NCI-H128 (cell line): Measurements from ENCODE around the gene LUZP2.
"Not testable (repeated sequence)": the region's sequence is repeated elsewhere in the genome, so short reads cannot be mapped to it uniquely, and the experiment has no call there.

Experiments
- DNase-seq: peaks from one replicate; lab custom pipeline; 2025; ENCODE audit not compliant: unreplicated experiment; lab: John Stamatoyannopoulos, UW

Gene LUZP2

DNA sequence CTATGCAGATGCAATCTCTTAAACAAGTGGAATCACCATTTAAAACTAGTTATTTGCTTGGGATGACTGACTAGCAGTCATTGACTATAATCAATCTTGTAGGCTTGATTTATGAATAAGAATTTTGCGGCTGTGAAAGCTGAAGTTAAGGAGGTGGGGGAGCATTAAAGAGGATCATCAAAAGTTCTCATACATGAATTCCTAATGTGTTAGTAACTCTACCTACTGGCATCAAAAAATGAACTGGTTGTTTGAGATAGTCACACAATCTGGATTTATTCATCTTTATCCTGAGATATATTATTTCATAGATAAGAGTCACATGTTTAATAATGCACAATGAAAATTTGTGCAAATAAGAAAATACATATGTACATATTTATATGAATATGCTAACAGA is 393.6 kb downstream of the LUZP2 start:
- no peak for DNase-seq

DNA sequence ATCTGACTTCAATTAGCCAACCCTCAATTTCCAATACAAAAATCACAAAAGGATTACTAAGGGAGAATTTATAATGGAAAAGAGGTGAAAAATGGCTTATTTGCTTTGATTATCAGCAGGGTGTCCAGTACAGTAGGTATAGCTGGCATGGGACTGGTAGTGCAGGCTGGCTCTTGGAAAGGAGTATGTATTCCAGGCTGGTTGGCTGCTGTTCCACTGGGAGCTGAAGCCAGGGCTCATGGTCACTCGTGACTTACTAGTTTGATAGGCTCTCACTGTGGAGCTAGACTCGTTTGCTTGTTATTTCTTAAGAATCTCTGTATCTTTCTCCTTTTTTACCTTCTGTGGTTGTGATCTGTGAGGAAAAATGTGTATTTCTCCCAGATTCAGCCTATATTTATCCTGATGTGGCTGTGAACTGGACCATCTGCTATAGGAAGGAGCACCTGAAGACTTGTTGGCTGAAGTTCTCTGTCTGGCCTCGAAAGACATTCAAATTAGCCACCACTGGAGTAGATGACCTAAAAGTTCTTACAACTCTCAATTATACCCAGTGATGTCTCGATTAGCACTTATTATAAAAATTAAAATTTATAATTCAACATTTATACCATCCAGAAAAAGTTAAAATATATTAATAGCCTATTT is 395.1 kb downstream of the LUZP2 start:
- DNase-seq: not testable (repeated sequence)

DNA sequence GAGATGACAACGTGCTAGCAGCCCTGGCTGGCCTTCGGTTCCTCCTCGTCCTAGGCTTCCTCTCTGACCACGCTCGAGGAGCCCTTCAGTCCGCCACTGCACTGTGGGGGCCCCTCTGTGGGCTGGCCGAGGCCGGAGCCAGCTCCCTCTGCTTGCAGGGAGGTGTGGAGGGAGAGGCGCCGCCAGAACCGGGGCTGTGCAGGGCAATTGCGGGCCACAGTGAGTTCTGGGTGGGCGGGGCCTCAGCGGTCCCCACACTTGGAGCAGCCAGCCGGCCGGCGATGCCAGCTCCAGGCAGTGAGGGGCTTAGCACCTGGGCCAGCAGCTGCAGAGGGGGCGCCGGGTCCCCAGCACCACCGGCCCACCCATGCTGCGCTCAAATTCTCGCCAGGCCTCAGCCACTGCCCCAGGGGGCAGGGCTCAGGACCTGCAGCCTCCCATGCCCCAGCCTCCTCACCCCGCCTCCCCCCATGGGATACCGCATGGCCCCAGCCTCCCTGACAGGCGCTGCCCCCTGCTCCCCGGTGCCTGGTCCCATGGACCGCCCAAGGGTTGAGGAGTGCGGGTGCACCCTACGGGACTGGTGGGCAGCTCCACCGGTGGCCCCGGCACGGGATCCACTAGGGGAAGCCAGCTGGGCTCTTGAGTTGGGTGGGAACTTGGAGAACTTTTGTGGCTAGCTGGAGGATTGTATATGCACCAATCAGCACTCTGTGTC is 399.4 kb downstream of the LUZP2 start:
- DNase-seq: no peak

- no peak for DNase-seq
Observed at GRCh38 chr11:24900514-24900913, 403.7 kb downstream of the LUZP2 start.

GRCh38 chr11:24900960-24901549 is 404.2 kb downstream of the LUZP2 start:
- DNase-seq: no peak

DNA sequence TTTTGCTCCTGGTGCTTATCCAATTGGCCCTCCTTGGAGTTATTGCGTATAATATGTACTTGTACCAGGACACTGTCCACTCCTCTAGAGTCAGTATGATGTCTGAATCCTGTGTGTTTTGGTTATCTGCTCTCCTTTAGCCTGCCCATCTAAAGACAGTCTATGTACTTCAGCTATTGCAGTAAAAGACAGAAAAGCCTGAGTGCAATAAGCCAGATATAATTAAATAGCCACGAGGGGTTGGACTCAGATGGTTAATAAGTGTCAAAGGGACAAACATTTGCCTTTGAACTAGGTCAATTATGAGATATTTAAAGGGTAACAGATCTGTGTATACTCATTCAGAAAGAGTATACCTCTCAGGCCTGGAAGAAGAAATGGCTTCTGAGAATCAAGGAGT is 406.7 kb downstream of the LUZP2 start:
- no peak for DNase-seq

GRCh38 chr11:24925091-24925490 is 428.2 kb downstream of the LUZP2 start:
- no peak for DNase-seq

DNA sequence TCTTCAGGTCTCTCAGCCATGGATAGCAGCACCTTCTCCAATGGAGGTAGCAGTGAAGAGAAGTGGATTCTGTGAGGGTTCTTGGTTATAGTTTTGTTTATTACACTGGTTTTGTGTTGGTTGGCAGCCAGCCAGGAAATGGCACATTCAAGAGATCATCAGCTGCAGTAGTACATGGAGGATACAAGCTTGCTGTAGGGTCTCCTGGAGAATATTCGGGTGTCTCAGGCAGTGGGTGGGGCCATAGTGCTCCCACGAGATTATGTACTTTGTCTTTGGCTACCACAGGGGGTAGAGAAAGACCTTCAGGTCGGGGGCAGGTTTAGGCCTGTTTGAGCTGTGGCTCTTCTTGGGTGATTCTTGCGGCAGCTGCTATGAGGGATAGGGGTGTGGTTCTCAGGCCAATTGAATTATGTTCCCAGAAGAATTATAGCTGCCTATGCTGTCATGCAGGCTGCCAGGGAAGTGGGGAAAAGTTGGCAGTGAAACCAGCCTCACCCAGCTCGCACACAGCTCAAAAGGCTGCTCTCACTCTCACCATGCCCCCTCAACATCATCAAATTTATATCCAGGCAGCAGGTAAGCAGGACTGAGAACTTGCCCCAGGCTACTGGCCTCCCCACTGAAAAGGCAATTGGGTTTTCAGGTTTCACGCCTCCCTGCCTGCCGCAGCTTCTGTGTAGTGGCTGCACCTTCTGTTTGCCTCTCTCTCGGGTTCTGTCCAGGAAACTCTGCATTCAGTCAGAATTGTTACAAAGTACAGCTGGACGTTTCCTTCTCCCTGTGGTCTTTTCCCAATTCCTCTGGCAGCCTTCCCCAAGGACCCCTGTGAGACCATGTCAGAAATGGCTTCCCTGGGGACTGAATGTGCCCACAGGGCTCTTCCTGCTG is 435.5 kb downstream of the LUZP2 start:
- DNase-seq: no peak

DNA sequence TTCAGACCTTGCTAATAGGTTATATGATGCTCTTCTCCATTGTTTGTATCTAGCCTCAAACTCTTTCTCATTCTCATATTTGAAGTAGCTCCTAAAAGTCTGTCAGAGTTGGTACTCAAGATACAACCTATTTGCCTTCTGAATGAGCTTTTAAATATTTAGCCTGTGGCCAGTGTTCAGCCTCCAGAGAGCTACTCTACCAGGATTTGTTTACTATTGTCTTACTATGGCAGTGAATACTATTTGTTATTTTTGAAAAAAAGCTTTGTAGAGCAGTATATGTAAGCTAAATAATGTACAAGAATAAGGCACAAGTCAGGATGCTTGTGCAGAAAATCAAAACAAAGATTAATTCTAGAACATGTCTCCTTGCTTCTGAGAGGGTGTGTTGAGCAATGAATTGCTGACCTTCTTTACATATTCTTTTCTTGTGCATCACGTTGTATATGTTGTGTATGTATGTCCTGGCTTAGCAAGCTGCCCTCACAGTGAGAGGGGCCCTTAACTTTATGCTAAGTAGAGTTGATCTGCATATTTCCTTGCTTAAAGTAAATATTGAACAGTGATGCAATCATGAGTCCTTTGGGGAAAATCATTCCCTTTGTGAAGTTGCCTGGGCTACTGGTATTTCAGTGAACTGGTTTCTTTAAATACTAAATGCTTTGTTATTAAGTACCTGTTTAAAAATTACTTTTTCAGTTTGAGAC is 438.0 kb downstream of the LUZP2 start:
- DNase-seq: no peak

- no peak for DNase-seq
Observed at GRCh38 chr11:24944891-24945290, 448.0 kb downstream of the LUZP2 start.

- no peak for DNase-seq
Observed at GRCh38 chr11:24949406-24949805, 452.6 kb downstream of the LUZP2 start.

DNA sequence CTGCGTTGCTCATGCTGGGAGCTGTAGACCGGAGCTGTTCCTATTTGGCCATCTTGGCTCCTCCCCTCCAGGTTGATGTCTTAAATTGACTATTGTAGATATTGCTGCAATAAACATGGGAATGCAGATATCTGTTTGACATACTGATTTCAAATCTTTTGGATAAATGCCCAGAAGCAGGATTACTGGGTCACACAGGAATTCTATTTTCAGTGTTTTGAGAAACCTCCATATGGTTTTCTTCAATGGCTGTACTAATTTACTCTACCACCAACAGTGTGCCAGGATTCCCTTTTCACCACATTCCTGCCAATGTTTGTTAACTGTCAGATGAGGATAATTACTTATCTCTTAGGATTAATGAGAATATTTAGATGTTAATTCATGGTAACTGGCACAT is 467.0 kb downstream of the LUZP2 start:
- no peak for DNase-seq

DNA sequence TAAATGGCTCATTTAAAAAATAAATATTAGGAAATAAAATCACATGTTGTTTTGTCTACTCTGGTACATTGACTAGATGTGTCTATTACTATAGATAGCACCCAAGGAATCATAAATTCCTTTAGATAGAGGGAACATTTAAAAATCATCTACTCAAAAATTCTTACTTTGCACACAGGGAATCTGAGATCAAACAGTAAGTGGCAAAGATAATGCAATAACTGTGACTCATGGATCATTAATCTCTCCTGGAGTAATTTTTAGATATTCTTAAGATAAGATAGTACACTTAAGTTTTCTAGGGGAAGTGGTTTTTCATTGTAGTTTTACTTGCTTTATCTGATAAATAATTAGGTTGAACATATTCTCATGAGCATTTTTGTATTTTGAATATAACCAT is 468.9 kb downstream of the LUZP2 start:
- no peak for DNase-seq

GRCh38 chr11:24993903-24994302 is 497.1 kb downstream of the LUZP2 start:
- not testable (repeated sequence) for DNase-seq

DNA sequence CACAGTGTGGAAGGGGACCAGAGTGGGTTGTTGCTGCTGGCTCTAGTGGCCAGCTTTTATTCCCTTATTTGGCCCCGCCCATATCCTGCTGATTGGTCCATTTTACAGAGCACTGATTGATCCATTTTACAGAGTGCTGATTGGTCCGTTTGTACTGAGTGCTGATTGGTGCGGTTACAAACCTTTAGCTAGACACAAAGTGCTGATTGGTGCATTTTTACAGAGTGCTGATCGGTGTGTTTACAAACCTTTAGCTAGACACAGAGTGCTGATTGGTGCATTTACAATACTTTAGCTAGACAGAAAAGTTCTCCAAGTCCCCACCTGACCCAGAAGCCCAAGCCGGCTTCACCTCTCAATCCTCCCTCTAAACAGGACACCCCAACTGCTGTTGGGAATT is 503.1 kb downstream of the LUZP2 start:
- not testable (repeated sequence) for DNase-seq

GRCh38 chr11:25037431-25037830 is 540.6 kb downstream of the LUZP2 start:
- DNase-seq: no peak

DNA sequence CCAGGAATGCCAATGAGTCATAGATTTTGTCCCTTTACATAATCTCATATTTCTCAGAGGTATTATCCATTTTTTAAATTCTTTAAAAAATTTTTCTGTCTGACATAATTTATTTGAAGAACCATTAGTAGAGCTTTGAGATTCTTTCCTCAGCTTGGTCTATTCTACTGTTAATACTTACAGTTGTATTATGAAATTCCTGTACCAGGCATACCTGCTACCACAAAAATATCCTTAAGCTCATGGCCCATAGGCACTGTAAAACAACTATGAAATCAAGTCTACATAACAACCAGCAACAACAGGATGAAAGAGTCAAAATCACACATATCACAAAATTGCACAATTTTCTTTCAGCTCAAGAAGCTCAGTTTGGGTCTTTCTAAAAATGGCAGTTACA is 541.3 kb downstream of the LUZP2 start:
- no peak for DNase-seq

DNA sequence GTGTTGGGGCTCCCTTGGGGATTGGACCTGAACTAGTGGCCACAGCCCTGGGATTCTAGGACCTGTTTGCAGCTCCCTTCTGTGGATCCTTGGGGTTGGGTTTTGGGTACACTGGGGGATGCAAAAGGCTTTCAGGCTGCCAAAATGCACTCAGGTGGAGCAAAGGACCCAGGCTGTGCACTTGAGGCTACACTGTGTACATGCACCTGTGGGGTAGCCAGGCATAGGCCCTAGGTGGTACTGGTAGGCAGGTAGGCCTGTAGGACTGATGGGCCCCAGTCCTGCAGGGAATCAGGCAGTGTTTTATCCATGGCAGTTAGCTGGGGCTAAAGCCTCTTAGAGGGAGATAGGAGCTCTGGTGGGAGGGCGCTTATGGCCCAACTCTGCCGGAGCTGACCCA is 542.3 kb downstream of the LUZP2 start:
- DNase-seq: no peak

GRCh38 chr11:25048632-25049031 is 551.8 kb downstream of the LUZP2 start:
- no peak for DNase-seq

- no peak for DNase-seq
Observed at GRCh38 chr11:25052844-25053243, 556.0 kb downstream of the LUZP2 start.

DNA sequence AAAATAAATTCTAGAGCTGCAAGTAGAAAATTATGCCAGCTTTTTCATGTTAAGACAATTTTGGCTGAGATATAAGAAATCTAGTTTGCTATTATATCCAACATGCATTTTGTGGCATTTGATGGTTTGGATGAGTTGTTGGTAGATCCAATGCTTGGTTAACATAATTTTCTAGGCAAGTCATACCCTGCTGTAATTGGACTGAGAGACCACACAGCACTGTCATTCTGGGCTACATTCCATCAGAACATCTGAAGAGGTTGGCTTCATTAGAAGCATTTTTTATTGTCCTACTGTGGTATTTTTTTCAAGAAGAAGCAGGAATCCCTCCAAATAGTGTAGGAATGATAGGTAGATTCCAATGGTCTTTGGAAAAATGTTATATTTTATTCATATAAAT is 561.0 kb downstream of the LUZP2 start:
- no peak for DNase-seq
